ENCODE measurements around the gene SNUPN.
"Not testable (repeated sequence)": the region's sequence is repeated elsewhere in the genome, so short reads cannot be mapped to it uniquely, and the experiment has no call there.

Gene SNUPN

DNA sequence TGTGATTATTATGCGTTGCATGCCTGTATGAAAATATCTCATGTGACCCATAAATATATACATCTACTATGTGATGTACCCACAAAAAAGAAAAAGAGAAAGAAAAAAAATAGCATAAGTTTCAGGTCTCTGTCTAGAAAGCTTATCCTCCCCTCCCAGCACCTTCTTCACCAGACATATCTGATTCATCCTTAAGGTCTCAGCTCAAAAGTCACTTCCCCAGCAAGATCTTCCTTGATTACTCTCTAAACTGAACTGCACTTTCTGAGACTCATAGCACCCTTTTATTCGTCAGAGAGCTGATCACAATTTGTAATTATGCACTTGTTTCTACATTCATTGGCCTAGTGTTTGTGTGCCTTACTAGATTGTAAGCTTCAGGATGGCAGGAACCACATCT is 35.3 kb downstream of the SNUPN start:
- H3K27me3 ChIP-seq (ENCODE audit: control insufficient read depth in 1 of 2, insufficient read depth in 2 of 2, low read length in 2 of 2): no peaks in the 10 kb centered on the region
- H3K27ac ChIP-seq (ENCODE audit: low read depth, low read length): no peak overlapping the region
- H3K9me3 ChIP-seq (ENCODE audit: low read length): no peaks in the 10 kb centered on the region
- H3K36me3 ChIP-seq (ENCODE audit: insufficient read depth, low read length): no peaks in the 10 kb centered on the region
- H3K9ac ChIP-seq (ENCODE audit: low read length): no peak overlapping the region
- no peak overlapping the region for H3K4me3 ChIP-seq (ENCODE audit: low read depth in 1 of 2, low read length in 2 of 2)
- no peaks in the 10 kb centered on the region for H3K4me1 ChIP-seq (ENCODE audit: insufficient read depth, low read length)

DNA sequence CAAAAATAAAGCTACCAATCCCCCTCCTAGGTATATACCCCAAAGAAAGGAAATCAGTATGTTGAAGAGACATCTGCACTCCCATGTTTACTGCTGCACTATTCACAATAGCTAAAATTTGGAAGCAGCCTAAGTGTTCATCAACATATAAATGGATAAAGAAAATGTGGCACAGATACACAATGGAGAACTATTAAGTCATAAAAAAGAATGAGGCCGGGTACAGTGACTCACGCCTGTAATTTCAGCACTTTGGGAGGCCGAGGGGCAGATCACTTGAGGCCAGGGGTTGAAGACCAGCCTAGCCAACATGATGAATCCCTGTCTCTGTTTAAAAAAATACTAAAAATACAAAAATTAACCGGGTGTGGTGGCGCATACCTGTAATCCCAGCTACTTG is 36.5 kb downstream of the SNUPN start:
- no peaks in the 10 kb centered on the region for H3K4me1 ChIP-seq (ENCODE audit: insufficient read depth, low read length)
- no peak overlapping the region for H3K9ac ChIP-seq (ENCODE audit: low read length)
- H3K27ac ChIP-seq (ENCODE audit: low read depth, low read length): no peak overlapping the region
- H3K9me3 ChIP-seq (ENCODE audit: low read length): no peaks in the 10 kb centered on the region
- no peak overlapping the region for H3K4me3 ChIP-seq (ENCODE audit: low read depth in 1 of 2, low read length in 2 of 2)
- no peaks in the 10 kb centered on the region for H3K36me3 ChIP-seq (ENCODE audit: insufficient read depth, low read length)
- no peaks in the 10 kb centered on the region for H3K27me3 ChIP-seq (ENCODE audit: control insufficient read depth in 1 of 2, insufficient read depth in 2 of 2, low read length in 2 of 2)

DNA sequence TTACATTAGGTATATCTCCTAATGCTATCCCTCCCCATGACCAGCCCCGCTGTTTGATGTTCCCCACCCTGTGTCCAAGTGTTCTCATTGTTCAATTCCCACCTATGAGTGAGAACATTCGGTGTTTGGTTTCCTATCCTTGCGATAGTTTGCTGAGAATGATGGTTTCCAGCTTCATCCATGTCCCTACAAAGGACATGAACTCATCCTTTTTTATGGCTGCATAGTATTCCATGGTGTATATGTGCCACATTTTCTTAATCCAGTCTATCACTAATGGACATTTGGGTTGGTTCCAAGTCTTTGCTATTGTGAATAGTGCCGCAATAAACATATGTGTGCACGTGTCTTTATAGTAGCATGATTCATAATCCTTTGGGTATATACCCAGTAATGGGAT is 39.1 kb downstream of the SNUPN start:
- H3K27ac ChIP-seq (ENCODE audit: low read depth, low read length); H3K9me3 ChIP-seq (ENCODE audit: low read length); H3K9ac ChIP-seq (ENCODE audit: low read length); H3K27me3 ChIP-seq (ENCODE audit: control insufficient read depth in 1 of 2, insufficient read depth in 2 of 2, low read length in 2 of 2); H3K36me3 ChIP-seq (ENCODE audit: insufficient read depth, low read length); H3K4me1 ChIP-seq (ENCODE audit: insufficient read depth, low read length); H3K4me3 ChIP-seq (ENCODE audit: low read depth in 1 of 2, low read length in 2 of 2): not testable (repeated sequence)

DNA sequence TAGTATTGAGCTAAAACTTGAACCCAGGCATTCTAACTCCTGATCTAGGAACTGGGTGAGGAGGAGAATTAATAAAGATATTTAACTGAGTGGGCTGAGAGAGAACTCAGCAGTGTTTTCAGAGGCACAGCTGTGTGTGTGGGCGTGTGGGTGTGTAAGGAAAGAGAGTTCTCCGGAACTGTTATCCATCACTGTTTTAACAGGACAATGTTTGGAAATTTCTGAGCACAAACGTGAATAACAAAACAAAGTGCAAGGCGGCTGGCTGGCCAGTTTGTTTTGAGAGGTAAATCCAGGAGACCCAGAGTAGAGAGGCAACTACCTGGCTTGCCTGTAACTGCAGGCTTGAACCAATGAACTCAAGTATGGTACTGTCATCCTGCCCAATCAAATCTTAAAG is 41.4 kb downstream of the SNUPN start:
- no peak overlapping the region for H3K4me3 ChIP-seq (ENCODE audit: low read depth in 1 of 2, low read length in 2 of 2)
- no peak overlapping the region for H3K27ac ChIP-seq (ENCODE audit: low read depth, low read length)

DNA sequence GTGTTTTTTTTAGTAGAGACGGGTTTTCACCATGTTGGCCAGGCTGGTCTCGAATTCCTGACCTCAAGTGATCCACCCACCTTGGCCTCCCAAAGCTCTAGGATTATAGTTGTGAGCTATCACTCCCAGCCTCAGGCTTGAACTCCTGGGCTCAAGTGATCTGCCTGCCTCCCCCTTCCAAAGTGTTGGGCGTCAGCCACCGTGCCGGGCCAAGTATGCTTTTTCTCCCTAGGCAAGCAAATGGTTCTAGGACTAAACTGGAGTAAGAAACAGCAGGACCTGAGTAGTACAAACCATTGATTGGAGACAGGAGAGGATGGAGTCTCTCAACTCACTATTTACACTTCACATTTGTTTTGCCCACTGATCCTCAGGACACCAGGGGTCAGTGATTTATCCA is 41.8 kb downstream of the SNUPN start:
- Histone ChIP-seq H3K9ac (ENCODE audit: low read length) (no peak overlapping the region), H3K27me3 (ENCODE audit: control insufficient read depth in 1 of 2, insufficient read depth in 2 of 2, low read length in 2 of 2) (no peaks in the 10 kb centered on the region), H3K36me3 (ENCODE audit: insufficient read depth, low read length) (no peaks in the 10 kb centered on the region), H3K27ac (ENCODE audit: low read depth, low read length) (no peak overlapping the region), H3K4me3 (ENCODE audit: low read depth in 1 of 2, low read length in 2 of 2) (no peak overlapping the region), H3K9me3 (ENCODE audit: low read length) (no peaks in the 10 kb centered on the region), H3K4me1 (ENCODE audit: insufficient read depth, low read length) (peaks cover 5% of the 10 kb centered on the region)

More for the DNA sequence above, 41.4 kb downstream of the SNUPN start:
- Histone ChIP-seq H3K9ac (ENCODE audit: low read length) (no peak overlapping the region), H3K9me3 (ENCODE audit: low read length) (no peaks in the 10 kb centered on the region), H3K36me3 (ENCODE audit: insufficient read depth, low read length) (no peaks in the 10 kb centered on the region), H3K4me1 (ENCODE audit: insufficient read depth, low read length) (peaks cover 5% of the 10 kb centered on the region), H3K27me3 (ENCODE audit: control insufficient read depth in 1 of 2, insufficient read depth in 2 of 2, low read length in 2 of 2) (no peaks in the 10 kb centered on the region)

DNA sequence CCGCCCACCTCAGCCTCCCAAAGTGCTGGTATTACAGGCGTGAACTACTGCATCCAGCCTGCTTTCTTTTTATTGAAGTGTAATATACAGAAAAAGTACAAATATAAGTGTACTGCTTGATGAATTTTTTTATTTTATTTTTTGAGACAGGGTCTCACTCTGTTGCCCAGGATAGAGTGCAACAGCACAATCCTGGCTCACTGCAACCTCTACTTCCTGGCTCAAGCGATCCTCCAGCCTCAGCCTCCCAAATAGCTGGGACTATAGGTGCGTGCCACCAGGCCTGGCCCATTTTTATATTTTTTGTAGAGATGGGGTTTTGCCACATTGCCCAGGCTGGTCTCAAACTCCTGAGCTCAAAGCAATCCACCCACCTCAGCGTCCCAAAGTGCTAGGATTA is 42.6 kb downstream of the SNUPN start:
- H3K27me3 ChIP-seq (ENCODE audit: control insufficient read depth in 1 of 2, insufficient read depth in 2 of 2, low read length in 2 of 2); H3K9ac ChIP-seq (ENCODE audit: low read length); H3K27ac ChIP-seq (ENCODE audit: low read depth, low read length); H3K9me3 ChIP-seq (ENCODE audit: low read length); H3K4me3 ChIP-seq (ENCODE audit: low read depth in 1 of 2, low read length in 2 of 2); H3K36me3 ChIP-seq (ENCODE audit: insufficient read depth, low read length); H3K4me1 ChIP-seq (ENCODE audit: insufficient read depth, low read length): not testable (repeated sequence)

DNA sequence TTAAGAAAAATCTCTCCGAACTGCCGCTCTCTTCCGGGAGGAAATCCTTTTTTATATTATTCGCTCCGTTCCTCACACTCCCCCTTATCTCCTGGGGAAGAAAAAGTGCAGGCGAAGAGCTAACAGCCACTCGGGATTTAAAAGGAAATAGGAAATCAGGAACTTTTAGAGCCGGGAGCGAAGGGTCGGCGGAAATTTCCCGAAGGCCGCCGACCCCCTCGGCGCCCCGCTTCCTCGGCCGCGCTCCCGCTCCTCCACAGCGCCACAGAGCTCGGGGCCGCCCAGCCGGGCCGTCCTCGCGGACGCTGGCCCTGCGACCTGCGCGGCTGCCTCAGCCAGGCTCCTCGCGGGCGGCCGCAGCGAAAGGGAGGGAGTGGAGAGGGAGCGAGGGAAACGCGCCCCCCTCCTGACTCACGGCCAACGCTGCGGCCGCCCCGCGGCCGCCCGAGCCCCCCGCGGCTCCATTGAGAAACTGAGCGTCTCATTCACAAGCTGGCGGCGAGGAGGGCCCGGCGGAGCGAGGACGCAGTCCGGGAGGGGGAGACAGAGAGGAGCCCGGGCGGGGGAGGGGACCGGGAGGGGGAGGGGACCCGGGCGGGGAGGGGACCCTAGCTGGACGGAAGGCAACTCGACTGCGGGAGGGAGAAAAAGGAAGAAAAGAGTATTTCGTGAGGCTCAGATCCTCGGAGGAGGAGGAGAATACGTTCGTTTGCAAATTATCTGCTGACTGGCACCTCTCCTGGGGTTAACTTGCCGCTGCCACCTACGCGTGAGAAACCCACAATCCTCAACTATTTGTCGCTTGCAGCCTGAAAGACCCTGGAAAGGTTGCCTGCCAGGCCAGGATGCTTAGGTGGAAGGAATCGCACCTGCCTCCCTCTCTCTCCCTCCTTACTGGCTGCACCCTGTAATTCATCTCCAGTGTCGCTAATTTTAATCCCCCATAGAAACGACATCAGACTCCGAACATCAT is 46.3 kb downstream of the SNUPN start, which contains the start of gene PTPN9:
TSS of gene PTPN9 (minus strand) at position 368 of the 973 bp plus-strand sequence. CDS start 539 bp downstream, outside the sequence.
- H3K9ac ChIP-seq (ENCODE audit: low read length): peak within 1 kb of the TSS; percentile 66
- H3K4me3 ChIP-seq (ENCODE audit: low read depth in 1 of 2, low read length in 2 of 2): peak within 1 kb of the TSS; percentile 53 to 78
- H3K36me3 ChIP-seq (ENCODE audit: insufficient read depth, low read length): no peaks in the 10 kb centered on the region
- no peaks in the 10 kb centered on the region for H3K27me3 ChIP-seq (ENCODE audit: control insufficient read depth in 1 of 2, insufficient read depth in 2 of 2, low read length in 2 of 2)
- H3K9me3 ChIP-seq (ENCODE audit: low read length): no peaks in the 10 kb centered on the region
- H3K4me1 ChIP-seq (ENCODE audit: insufficient read depth, low read length): peaks cover 15% of the 10 kb centered on the region
- peak within 1 kb of the TSS; percentile 90 for H3K27ac ChIP-seq (ENCODE audit: low read depth, low read length)

DNA sequence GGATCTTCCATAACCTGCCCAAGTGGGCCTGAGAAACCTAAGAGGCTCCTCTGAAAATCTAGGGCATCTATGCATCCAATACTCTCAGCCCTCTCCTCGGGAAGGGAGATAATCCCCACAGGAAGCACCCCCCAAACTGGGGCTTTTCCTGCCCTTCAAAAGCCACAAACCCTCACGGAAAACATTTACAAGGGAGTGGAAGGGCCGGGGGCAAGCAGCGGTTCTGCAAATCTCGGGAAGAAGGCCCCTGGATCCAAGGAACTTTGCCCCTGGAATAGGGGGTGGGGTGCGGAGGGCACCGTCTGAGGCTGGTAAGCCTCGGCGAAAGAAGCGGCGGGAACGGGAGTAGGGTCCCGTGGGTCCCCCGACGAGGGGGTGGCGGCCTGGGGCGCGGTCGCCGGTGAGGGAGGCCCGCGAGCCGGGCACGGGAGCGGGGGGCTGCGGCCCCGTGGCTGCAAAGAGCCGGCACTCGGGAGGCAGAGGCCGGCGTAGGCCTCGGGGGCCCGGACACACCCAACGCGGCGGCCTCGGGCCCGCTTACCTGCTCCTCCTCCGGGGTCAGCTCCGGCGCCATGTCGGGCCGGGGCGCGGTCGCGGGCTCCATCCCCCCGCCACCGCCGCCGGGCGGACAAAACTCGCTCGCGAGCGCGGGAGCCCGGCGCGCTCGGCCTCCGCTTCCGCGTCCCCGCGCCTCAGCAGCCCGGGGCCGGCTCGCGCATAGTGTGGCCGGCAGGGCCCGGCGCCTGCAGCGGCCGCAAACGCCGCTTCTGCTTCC is 47.2 kb downstream of the SNUPN start:
- peak overlapping the region; percentile 53 to 78 for H3K4me3 ChIP-seq (ENCODE audit: low read depth in 1 of 2, low read length in 2 of 2)
- peak overlapping the region; percentile 54 for H3K9ac ChIP-seq (ENCODE audit: low read length)
- H3K27ac ChIP-seq (ENCODE audit: low read depth, low read length): peak overlapping the region; percentile 90
- H3K9me3 ChIP-seq (ENCODE audit: low read length): no peaks in the 10 kb centered on the region
- no peaks in the 10 kb centered on the region for H3K27me3 ChIP-seq (ENCODE audit: control insufficient read depth in 1 of 2, insufficient read depth in 2 of 2, low read length in 2 of 2)
- H3K36me3 ChIP-seq (ENCODE audit: insufficient read depth, low read length): no peaks in the 10 kb centered on the region
- peaks cover 10% of the 10 kb centered on the region for H3K4me1 ChIP-seq (ENCODE audit: insufficient read depth, low read length)

DNA sequence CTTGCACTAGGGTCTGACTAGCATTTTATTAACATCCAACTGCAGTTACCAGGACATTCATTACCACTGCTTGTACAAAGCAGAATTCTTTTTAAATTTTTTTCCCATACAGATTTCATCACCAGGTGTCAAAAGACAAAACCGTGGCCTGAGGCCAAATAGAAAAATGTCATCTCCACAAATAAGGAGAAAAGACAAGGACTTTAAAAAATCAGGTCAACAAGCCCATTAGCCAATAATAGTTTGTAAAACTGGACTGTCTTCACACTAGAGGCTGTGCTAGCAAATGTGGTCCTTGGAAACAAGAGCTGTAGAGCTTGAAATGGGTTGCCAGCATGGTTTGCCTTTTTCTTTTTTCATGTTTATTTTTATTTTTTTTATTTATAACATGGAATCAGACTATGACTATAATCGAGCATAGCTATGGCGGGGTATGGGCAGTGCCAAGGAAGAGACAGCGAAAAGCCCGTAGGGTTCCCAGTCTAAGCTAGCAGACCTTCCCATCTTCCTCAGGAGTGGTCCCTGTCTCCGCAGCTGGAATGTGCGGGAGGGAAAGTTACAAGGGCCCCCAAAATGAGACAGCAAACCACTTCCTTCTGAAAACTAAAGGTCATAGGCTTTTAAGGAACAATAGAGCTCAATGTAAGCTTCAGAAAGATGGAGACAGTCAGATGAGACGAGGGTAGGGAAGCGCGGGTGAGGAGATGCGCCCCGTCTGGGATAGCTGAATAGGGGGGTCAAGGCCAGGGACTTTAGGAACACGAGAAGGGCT is 47.9 kb downstream of the SNUPN start:
- H3K9ac ChIP-seq (ENCODE audit: low read length): peak overlapping the region; percentile 54
- no peaks in the 10 kb centered on the region for H3K36me3 ChIP-seq (ENCODE audit: insufficient read depth, low read length)
- H3K4me1 ChIP-seq (ENCODE audit: insufficient read depth, low read length): peaks cover 10% of the 10 kb centered on the region
- H3K9me3 ChIP-seq (ENCODE audit: low read length): no peaks in the 10 kb centered on the region
- peak overlapping the region; percentile 90 for H3K27ac ChIP-seq (ENCODE audit: low read depth, low read length)
- H3K4me3 ChIP-seq (ENCODE audit: low read depth in 1 of 2, low read length in 2 of 2): peak overlapping the region; percentile 53 to 78
- H3K27me3 ChIP-seq (ENCODE audit: control insufficient read depth in 1 of 2, insufficient read depth in 2 of 2, low read length in 2 of 2): no peaks in the 10 kb centered on the region

DNA sequence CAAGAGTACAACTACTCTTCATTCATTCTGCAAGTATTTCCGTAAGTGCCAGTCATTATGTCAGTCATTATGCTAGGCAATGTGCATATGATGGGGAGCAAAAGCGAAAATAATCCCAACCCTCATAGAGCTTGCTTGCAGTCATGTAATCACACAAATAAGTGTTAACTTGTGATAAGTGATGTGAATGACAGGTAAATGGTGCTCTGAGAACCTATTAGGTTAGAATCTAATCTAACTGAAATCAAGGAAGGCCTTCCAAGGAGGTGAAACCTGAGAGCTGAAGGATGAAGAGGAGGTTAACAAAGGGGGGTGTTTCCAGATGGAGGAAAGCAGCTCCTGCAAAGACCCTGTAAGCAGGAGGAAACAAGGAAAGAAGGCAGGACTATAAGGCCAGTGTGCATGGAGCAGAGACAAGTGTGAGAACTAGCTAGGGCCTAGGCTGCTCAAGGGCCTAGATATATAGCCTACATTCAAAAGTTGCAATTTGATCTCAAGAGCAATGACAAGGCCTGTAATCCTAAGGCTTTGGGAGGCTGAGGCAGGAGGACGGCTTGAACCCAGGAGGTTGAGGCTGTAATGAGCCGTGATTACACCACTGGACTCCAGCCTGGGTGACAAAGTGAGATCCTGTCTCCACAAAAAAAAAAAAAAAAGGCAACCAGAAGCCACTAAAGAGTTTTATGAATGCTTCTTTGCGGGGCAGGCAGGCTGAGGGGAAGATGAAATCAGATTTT is 51.7 kb downstream of the SNUPN start:
- H3K36me3 ChIP-seq (ENCODE audit: insufficient read depth, low read length): no peaks in the 10 kb centered on the region
- H3K27me3 ChIP-seq (ENCODE audit: control insufficient read depth in 1 of 2, insufficient read depth in 2 of 2, low read length in 2 of 2): no peaks in the 10 kb centered on the region
- H3K4me1 ChIP-seq (ENCODE audit: insufficient read depth, low read length): peaks cover 10% of the 10 kb centered on the region
- no peaks in the 10 kb centered on the region for H3K9me3 ChIP-seq (ENCODE audit: low read length)
- no peak overlapping the region for H3K27ac ChIP-seq (ENCODE audit: low read depth, low read length)
- no peak overlapping the region for H3K9ac ChIP-seq (ENCODE audit: low read length)
- no peak overlapping the region for H3K4me3 ChIP-seq (ENCODE audit: low read depth in 1 of 2, low read length in 2 of 2)
